GM11168 (cell line): ENCODE data around the gene PPP1R2B.
"Not testable (repeated sequence)": the region's sequence is repeated elsewhere in the genome, so short reads cannot be mapped to it uniquely, and the experiment has no call there.

Experiments used
- in situ Hi-C: fragments of 300-500 bp; cut with MboI; formaldehyde crosslinking; loops from one replicate; pipeline ENCODE4 v1.12.0; 2022; ENCODE audit warnings: low sequenced_read_pairs; ENCODE audit not compliant: unreplicated experiment

Gene PPP1R2B

GRCh38 chr5:156850206-156850751 is at the start of gene PPP1R2B:
TSS of gene PPP1R2B (plus strand) at chr5:156850295. CDS start at chr5:156850563, 268 bp downstream.
- in situ Hi-C loops: no loop called here

GRCh38 chr5:156800929-156801328 is 49.2 kb upstream of the PPP1R2B start:
- in situ Hi-C loops: no loop called here

GRCh38 chr5:156802501-156802900 is 47.6 kb upstream of the PPP1R2B start:
- in situ Hi-C loops: no loop called here

- in situ Hi-C loops: no loop called here
Observed at GRCh38 chr5:156803404-156803803, 46.7 kb upstream of the PPP1R2B start.

- in situ Hi-C loops: no loop called here
Observed at GRCh38 chr5:156812959-156813358, 37.1 kb upstream of the PPP1R2B start.

- in situ Hi-C loops: no loop called here
Observed at GRCh38 chr5:156815988-156816599, 34.0 kb upstream of the PPP1R2B start.

- in situ Hi-C loops: no loop called here
Observed at GRCh38 chr5:156819537-156819936, 30.6 kb upstream of the PPP1R2B start.

- in situ Hi-C loops: loop anchor here (10.0 kb wide), 1 partner anchor 115 kb away; no protein-coding TSS in a partner anchor
Observed at GRCh38 chr5:156819967-156820581, 30.0 kb upstream of the PPP1R2B start.

- in situ Hi-C loops: loop anchor here (10.0 kb wide), 1 partner anchor 111 kb away; no protein-coding TSS in a partner anchor
Observed at GRCh38 chr5:156824241-156824640, 25.9 kb upstream of the PPP1R2B start.

- in situ Hi-C loops: loop anchor here (10.0 kb wide), 1 partner anchor 110 kb away; no protein-coding TSS in a partner anchor
Observed at GRCh38 chr5:156824800-156825199, 25.3 kb upstream of the PPP1R2B start.

- in situ Hi-C loops: loop anchor here (10.0 kb wide), 1 partner anchor 109 kb away; no protein-coding TSS in a partner anchor
Observed at GRCh38 chr5:156825688-156826087, 24.4 kb upstream of the PPP1R2B start.

GRCh38 chr5:156826150-156826549 is 23.9 kb upstream of the PPP1R2B start:
- in situ Hi-C loops: loop anchor here (10.0 kb wide), 1 partner anchor 109 kb away; no protein-coding TSS in a partner anchor

GRCh38 chr5:156834916-156835315 is 15.2 kb upstream of the PPP1R2B start:
- in situ Hi-C loops: no loop called here

- in situ Hi-C loops: no loop called here
Observed at GRCh38 chr5:156835905-156836304, 14.2 kb upstream of the PPP1R2B start.

- in situ Hi-C loops: no loop called here
Observed at GRCh38 chr5:156836846-156837245, 13.2 kb upstream of the PPP1R2B start.

- in situ Hi-C loops: no loop called here
Observed at GRCh38 chr5:156838961-156839360, 11.1 kb upstream of the PPP1R2B start.

GRCh38 chr5:156841737-156842136 is 8.4 kb upstream of the PPP1R2B start:
- in situ Hi-C loops: no loop called here

GRCh38 chr5:156846914-156847313 is 3.2 kb upstream of the PPP1R2B start:
- in situ Hi-C loops: no loop called here

GRCh38 chr5:156848447-156848846 is 1.6 kb upstream of the PPP1R2B start:
- in situ Hi-C loops: not testable (repeated sequence)

- in situ Hi-C loops: no loop called here
Observed at GRCh38 chr5:156851880-156852279, 1.8 kb downstream of the PPP1R2B start.

GRCh38 chr5:156853055-156853454 is 3.0 kb downstream of the PPP1R2B start:
- in situ Hi-C loops: not testable (repeated sequence)
